GM23248 (cell line): Measurements from ENCODE around the gene TCF4. TPM values are rescaled to one million over a fixed set of nuclear protein-coding genes. Genes with fewer than 3 reads are reported as not detected.
A peak's percentile ranks its signal among the peaks of the same experiment; 100 is the strongest.

Source experiments
- DNase-seq: peaks from one replicate; pipeline ENCODE4 v3.0.0-alpha.2; 2015
- H2AFZ ChIP-seq: fragments of 200-600 bp; sonication (generic); 2 replicates; pipeline ENCODE4 v1.6.1; 2016; ENCODE audit warnings: antibody characterized with exemption
- H3F3A ChIP-seq: fragments of 200-600 bp; sonication (generic); 2 replicates; pipeline ENCODE4 v1.6.1; 2016; ENCODE audit warnings: mild to moderate bottlenecking, antibody characterized with exemption, mixed run types; ENCODE audit not compliant: insufficient read depth
- H3K27ac ChIP-seq: fragments of 200-600 bp; sonication (generic); 2 replicates; pipeline ENCODE4 v1.5.1; 2016; ENCODE audit warnings: mild to moderate bottlenecking
- H3K27me3 ChIP-seq: fragments of 200-600 bp; sonication (generic); replicated peaks from 2 replicates; pipeline ENCODE4 v1.6.1; 2016; ENCODE audit warnings: mild to moderate bottlenecking; ENCODE audit not compliant: insufficient read depth
- H3K36me3 ChIP-seq: fragments of 200-600 bp; sonication (generic); 2 replicates; pipeline ENCODE4 v1.6.1; 2016; ENCODE audit warnings: low read depth, mild to moderate bottlenecking
- H3K4me1 ChIP-seq: fragments of 200-600 bp; sonication (generic); 2 replicates; pipeline ENCODE4 v1.6.1; 2016; ENCODE audit warnings: mild to moderate bottlenecking; ENCODE audit not compliant: insufficient read depth
- H3K4me2 ChIP-seq: fragments of 200-600 bp; sonication (generic); one replicate; pipeline ENCODE4 v1.6.1; 2016; ENCODE audit warnings: mild to moderate bottlenecking; ENCODE audit not compliant: unreplicated experiment
- H3K4me3 ChIP-seq: fragments of 200-600 bp; sonication (generic); 2 replicates; pipeline ENCODE4 v1.5.1; 2016; ENCODE audit warnings: mild to moderate bottlenecking
- H3K79me2 ChIP-seq: fragments of 200-600 bp; sonication (generic); 2 replicates; pipeline ENCODE4 v1.6.1; 2016; ENCODE audit warnings: mild to moderate bottlenecking; ENCODE audit not compliant: insufficient read depth
- H3K9ac ChIP-seq: fragments of 200-600 bp; sonication (generic); 2 replicates; pipeline ENCODE4 v1.6.1; 2016; ENCODE audit warnings: mild to moderate bottlenecking
- H3K9me2 ChIP-seq: fragments of 200-600 bp; sonication (generic); 2 replicates; pipeline ENCODE4 v1.6.1; 2016; ENCODE audit warnings: mixed run types, mild to moderate bottlenecking, moderate library complexity; ENCODE audit not compliant: insufficient read depth
- H3K9me3 ChIP-seq: fragments of 200-600 bp; sonication (generic); one replicate; pipeline ENCODE4 v1.6.1; 2017; ENCODE audit warnings: low read depth
- H4K20me1 ChIP-seq: fragments of 200-600 bp; sonication (generic); 2 replicates; pipeline ENCODE4 v1.6.0; 2016; ENCODE audit not compliant: insufficient read depth
- EZH2 ChIP-seq: fragments of 200-600 bp; sonication (generic); IDR thresholded peaks from 2 replicates; pipeline ENCODE4 v1.6.1; 2018; ENCODE audit warnings: antibody characterized with exemption, mild to moderate bottlenecking; ENCODE audit not compliant: insufficient read depth, poor library complexity, severe bottlenecking
- EZH2phosphoT487 ChIP-seq: fragments of 200-600 bp; sonication (generic); IDR thresholded peaks from 2 replicates; pipeline ENCODE4 v1.6.1; 2018; ENCODE audit warnings: antibody characterized with exemption, moderate library complexity, mild to moderate bottlenecking, low read depth; ENCODE audit not compliant: insufficient read depth
- WGBS, 2 experiments: methylation state at CpG; one replicate each; pipeline ENCODE4 v1.1.6; 2015 to 2017; ENCODE audit warnings: low lambda C conversion rate in 2 of 2, low coverage in 1 of 2; ENCODE audit errors: missing lambda C conversion rate in 2 of 2; 5-methylcytosine and 5-hydroxymethylcytosine counted together
- in situ Hi-C: fragments of 300-500 bp; cut with MboI; formaldehyde crosslinking; loops from 2 replicates; pipeline ENCODE4 v1.15.0; 2020
- polyA plus RNA-seq: library from polyadenylated mRNA; unstranded; fragments of >200 nt; fragmentation: Nextera tagmentation; extraction: Ambion mirVana; gene quantifications from 2 replicates; pipeline ENCODE4 v1.2.1, GENCODE V29; 2016
- total RNA-seq: library from RNA; depleted of rRNA; stranded (reverse); fragments of >200 nt; shearing (Covaris generic); gene quantifications from 2 replicates; pipeline ENCODE4 v1.2.3, GENCODE V29; 2014

TCF4 gene
- total and polyA plus RNA-seq, 2 experiments from 2014 or later = 54.5 to 59.3 TPM

DNA sequence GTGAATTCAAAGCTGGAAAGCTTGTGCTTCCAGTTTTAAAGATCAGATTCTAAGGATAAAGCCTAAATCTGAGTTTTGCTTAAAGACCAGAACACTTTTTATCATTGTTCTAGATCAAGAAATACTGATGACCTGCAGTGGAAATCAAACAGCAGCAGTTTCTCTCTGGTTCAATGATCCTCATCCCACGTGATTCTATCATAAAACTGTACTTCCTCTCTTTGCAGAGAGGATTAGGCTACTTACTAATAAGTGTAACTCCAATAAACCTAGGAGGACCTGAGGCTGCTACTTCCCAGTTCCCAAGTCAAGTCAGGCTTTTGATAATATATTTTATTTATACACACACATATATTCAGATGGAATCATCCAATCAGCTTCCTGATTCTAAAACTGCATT lies 81.9 kb downstream of the TCF4 start:
- Histone ChIP-seq H3K4me2 (no peak overlapping the region), H3K9me3 (no peaks in the 10 kb centered on the region), H4K20me1 (no peaks in the 10 kb centered on the region), H3K9me2 (no peaks in the 10 kb centered on the region), H3K27ac (no peak overlapping the region), H3K4me3 (no peak overlapping the region), H2AFZ (no peak overlapping the region), H3F3A (peaks cover 43% of the 10 kb centered on the region), H3K9ac (no peak overlapping the region), H3K27me3 (no peaks in the 10 kb centered on the region), H3K79me2 (peaks cover 81% of the 10 kb centered on the region), H3K36me3 (no peaks in the 10 kb centered on the region), H3K4me1 (peaks cover 46% of the 10 kb centered on the region)
- 70 to 78% methylated on average over 1 of the region's 1 CpG for WGBS, 2 experiments
- in situ Hi-C loops = no loop called here
- no peak for TF ChIP-seq EZH2phosphoT487
- TF ChIP-seq EZH2 = no peak
- no peak for DNase-seq

DNA sequence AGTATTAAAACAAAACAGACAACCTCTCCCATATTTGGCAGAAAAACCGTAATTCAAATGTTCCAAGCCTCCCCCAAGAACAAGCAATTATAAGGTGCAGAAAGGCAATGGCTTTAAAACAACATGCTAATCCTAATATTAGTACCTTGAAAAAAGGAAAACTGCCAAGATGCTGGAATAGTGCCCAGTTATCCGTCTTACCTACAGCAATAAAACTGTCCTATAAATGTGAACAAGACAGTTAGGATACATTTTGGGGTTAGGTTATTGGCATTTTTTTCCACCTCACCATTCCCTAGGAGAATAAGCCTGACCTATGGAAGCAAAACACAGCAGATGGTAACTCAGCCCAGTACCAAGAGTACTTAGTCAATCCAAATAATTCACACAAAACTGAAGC lies 83.2 kb downstream of the TCF4 start:
- in situ Hi-C loops = no loop called here
- WGBS, 2 experiments = 58 to 60% methylated on average over 2 of the region's 2 CpGs

DNA sequence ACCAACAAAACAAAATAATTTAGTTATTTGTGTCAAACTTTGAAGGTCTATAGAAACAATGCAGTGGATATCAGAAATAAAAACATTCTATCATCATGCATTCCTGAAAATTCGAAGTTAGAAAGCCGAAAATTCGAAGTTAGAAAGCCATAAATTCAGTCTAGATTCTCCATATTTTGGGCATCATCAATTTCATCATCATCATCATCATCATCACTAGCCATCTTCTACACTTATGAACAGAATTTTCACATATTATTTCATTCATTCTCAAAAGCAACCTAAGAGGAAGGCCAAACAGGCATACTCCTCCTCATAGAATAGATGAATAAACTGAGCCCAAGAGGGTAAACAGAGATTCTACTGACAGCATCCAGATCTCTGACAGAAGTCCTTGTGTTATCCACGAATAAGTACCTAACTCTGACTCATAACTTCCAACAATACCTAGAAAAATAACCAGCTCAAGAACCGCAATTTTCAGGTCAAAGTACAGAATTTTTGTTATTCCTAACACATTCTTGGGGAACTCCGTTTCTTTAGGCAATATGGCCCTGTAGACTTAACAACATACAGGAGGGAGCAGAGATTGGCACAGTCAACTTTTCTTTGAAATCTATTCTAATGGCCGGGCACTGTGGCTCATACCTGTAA lies 84.7 kb downstream of the TCF4 start:
- Histone ChIP-seq H3K9me3 (no peaks in the 10 kb centered on the region), H3K27ac (peak overlapping the region; percentile 79; the same call in 1 of the 2 replicates), H3K79me2 (peaks cover 84% of the 10 kb centered on the region), H2AFZ (no peak overlapping the region), H3K36me3 (no peaks in the 10 kb centered on the region), H3K4me2 (no peak overlapping the region), H3K4me1 (peaks cover 40% of the 10 kb centered on the region), H3K9me2 (no peaks in the 10 kb centered on the region), H3K4me3 (no peak overlapping the region), H3F3A (peaks cover 38% of the 10 kb centered on the region), H4K20me1 (no peaks in the 10 kb centered on the region), H3K9ac (no peak overlapping the region), H3K27me3 (no peaks in the 10 kb centered on the region)
- DNase-seq = no peak
- no peak for TF ChIP-seq EZH2phosphoT487
- no peak for TF ChIP-seq EZH2
- 89 to 94% methylated on average over 7 of the region's 7 CpGs for WGBS, 2 experiments
- in situ Hi-C loops = no loop called here

More for the DNA sequence above, 83.2 kb downstream of the TCF4 start:
- Histone ChIP-seq H3K4me3 (no peak overlapping the region), H3F3A (peaks cover 43% of the 10 kb centered on the region), H3K27me3 (no peaks in the 10 kb centered on the region), H2AFZ (no peak overlapping the region), H3K27ac (no peak overlapping the region), H3K4me1 (peaks cover 48% of the 10 kb centered on the region), H3K36me3 (no peaks in the 10 kb centered on the region), H3K4me2 (no peak overlapping the region), H3K9me3 (no peaks in the 10 kb centered on the region), H3K9ac (no peak overlapping the region), H4K20me1 (no peaks in the 10 kb centered on the region), H3K9me2 (no peaks in the 10 kb centered on the region), H3K79me2 (peaks cover 83% of the 10 kb centered on the region)
- no peak for DNase-seq
- no peak for TF ChIP-seq EZH2phosphoT487
- TF ChIP-seq EZH2 = no peak

DNA sequence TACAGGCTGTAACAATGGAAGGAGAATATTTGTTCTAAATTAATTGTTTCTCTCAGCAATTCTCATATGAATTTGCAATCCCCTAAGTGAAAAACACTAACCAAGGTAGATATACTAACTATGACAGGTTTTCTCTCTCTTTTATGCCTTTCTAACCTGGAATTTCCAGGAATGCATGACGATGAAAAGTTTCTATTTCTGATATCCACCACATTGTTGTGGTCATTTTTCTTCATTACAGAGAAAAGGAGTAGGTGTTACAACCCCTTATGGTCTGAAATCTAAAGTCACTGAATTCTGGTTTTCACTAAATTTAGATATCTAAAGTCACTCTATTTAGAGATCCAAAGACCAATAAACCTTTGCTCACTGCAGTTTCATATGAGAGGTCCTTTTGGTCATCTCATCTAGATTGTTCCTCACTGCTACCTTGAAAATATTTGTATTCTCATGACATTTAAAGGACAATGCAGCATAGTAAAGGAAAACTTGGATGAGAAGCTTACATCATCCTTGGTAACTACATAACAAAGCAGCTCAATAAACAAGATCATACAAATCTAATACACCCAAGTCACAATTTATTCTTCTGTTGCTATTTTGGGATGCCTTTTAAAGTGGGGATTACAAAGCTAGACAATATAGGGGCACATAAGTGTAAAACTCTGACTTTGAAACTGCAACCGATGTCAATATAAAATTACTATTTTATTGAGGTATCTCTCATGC lies 85.8 kb downstream of the TCF4 start:
- Histone ChIP-seq H2AFZ (peak overlapping the region; percentile 65), H3K27me3 (no peaks in the 10 kb centered on the region), H3K9me2 (no peaks in the 10 kb centered on the region), H3K27ac (peak overlapping the region; percentile 79), H3F3A (peaks cover 38% of the 10 kb centered on the region), H3K36me3 (no peaks in the 10 kb centered on the region), H3K4me2 (peak overlapping the region; percentile 95), H4K20me1 (no peaks in the 10 kb centered on the region), H3K9me3 (no peaks in the 10 kb centered on the region), H3K9ac (peak overlapping the region; percentile 64), H3K4me1 (peaks cover 37% of the 10 kb centered on the region), H3K79me2 (peaks cover 84% of the 10 kb centered on the region), H3K4me3 (peak overlapping the region; percentile 70)
- TF ChIP-seq EZH2 = no peak
- TF ChIP-seq EZH2phosphoT487 = no peak
- in situ Hi-C loops = no loop called here
- WGBS, 2 experiments = 62 to 70% methylated on average over 2 of the region's 2 CpGs
- DNase-seq = peak; percentile 51
